Measurements from ENCODE around the gene TRIM4.

- TF ChIP-seq EZH2 (IDR thresholded peaks at IDR 0.05; ENCODE audit: borderline replicate concordance, low read depth, low read length, severe bottlenecking) (no peak), CTCF (IDR thresholded peaks at IDR 0.05; ENCODE audit: extremely low read depth in 1 of 2, insufficient read depth in 1 of 2, low read depth in 1 of 2, low read length in 2 of 2) (no peak), POLR2A (IDR thresholded peaks at IDR 0.05; ENCODE audit: low read depth, low read length) (no peak), POLR2AphosphoS5 (IDR thresholded peaks at IDR 0.05; ENCODE audit: insufficient read depth, low read depth, low read length) (no peak), JUN (IDR thresholded peaks at IDR 0.05; ENCODE audit: borderline replicate concordance, insufficient read depth, insufficient read length, low read depth) (no peak), GATA2 (IDR thresholded peaks at IDR 0.05; ENCODE audit: insufficient read depth, insufficient read length, low read depth, low read length) (no peak)
- TF ChIP-seq, protein P1, sequence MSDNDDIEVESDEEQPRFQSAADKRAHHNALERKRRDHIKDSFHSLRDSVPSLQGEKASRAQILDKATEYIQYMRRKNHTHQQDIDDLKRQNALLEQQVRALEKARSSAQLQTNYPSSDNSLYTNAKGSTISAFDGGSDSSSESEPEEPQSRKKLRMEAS (IDR thresholded peaks at IDR 0.05; ENCODE audit: insufficient read depth, insufficient read length) = no peak
Measured at GRCh38 chr7:99876491-99876890, 42.8 kb downstream of the TRIM4 start.
